HG02973 (cell line): ENCODE data around the gene STAG1.
"Not testable (repeated sequence)": the region's sequence is repeated elsewhere in the genome, so short reads cannot be mapped to it uniquely, and the experiment has no call there.

Source experiments
- ATAC-seq: cut with Tn5 transposase; IDR thresholded peaks from one replicate; pipeline ENCODE4 v1.9.1; 2021; ENCODE audit warnings: moderate library complexity; ENCODE audit not compliant: unreplicated experiment

The STAG1 gene

GRCh38 chr3:136516095-136516494 is 236.1 kb downstream of the STAG1 start:
- no peak for ATAC-seq

GRCh38 chr3:136514533-136514932 is 237.6 kb downstream of the STAG1 start:
- ATAC-seq = not testable (repeated sequence)

GRCh38 chr3:136513367-136513766 is 238.8 kb downstream of the STAG1 start:
- ATAC-seq = no peak

- no peak for ATAC-seq
These were observed 239.8 kb downstream of the STAG1 start for GRCh38 chr3:136512381-136512780.

GRCh38 chr3:136505676-136506075 is 246.5 kb downstream of the STAG1 start:
- no peak for ATAC-seq

GRCh38 chr3:136503056-136503455 is 249.1 kb downstream of the STAG1 start:
- no peak for ATAC-seq

- no peak for ATAC-seq
These were observed 253.2 kb downstream of the STAG1 start for GRCh38 chr3:136498919-136499447.

GRCh38 chr3:136495213-136495612 is 257.0 kb downstream of the STAG1 start:
- ATAC-seq = no peak

GRCh38 chr3:136490646-136491405 is 261.4 kb downstream of the STAG1 start:
- ATAC-seq = no peak

GRCh38 chr3:136485777-136486176 is 266.4 kb downstream of the STAG1 start:
- no peak for ATAC-seq

- no peak for ATAC-seq
These were observed 275.9 kb downstream of the STAG1 start for GRCh38 chr3:136476280-136476679.

GRCh38 chr3:136474876-136475275 is 277.3 kb downstream of the STAG1 start:
- not testable (repeated sequence) for ATAC-seq

GRCh38 chr3:136473716-136474326 is 278.4 kb downstream of the STAG1 start:
- ATAC-seq = no peak

- no peak for ATAC-seq
These were observed 286.9 kb downstream of the STAG1 start for GRCh38 chr3:136465296-136465695.

- no peak for ATAC-seq
These were observed 287.7 kb downstream of the STAG1 start for GRCh38 chr3:136464502-136464901.

- ATAC-seq = no peak
These were observed 289.0 kb downstream of the STAG1 start for GRCh38 chr3:136463170-136463569.

GRCh38 chr3:136457793-136458192 is 294.4 kb downstream of the STAG1 start:
- ATAC-seq = no peak

GRCh38 chr3:136456196-136456595 is 296.0 kb downstream of the STAG1 start:
- ATAC-seq = no peak

GRCh38 chr3:136444581-136444980 is 307.6 kb downstream of the STAG1 start:
- ATAC-seq = no peak

- no peak for ATAC-seq
These were observed 315.1 kb downstream of the STAG1 start for GRCh38 chr3:136437043-136437442.

- no peak for ATAC-seq
These were observed 317.7 kb downstream of the STAG1 start for GRCh38 chr3:136434429-136434828.

GRCh38 chr3:136432685-136433084 is 319.5 kb downstream of the STAG1 start:
- no peak for ATAC-seq
